Thoracic aorta (tissue), 2 donors: ENCODE measurements around the gene CENPX. TPM values are rescaled to one million over a fixed set of nuclear protein-coding genes. Genes with fewer than 3 reads are reported as not detected.

Experiments used
- ATAC-seq: fragments of 150-250 bp; one replicate; pipeline ENCODE4 v1.8.0; 2017; ENCODE audit warnings: low read depth; ENCODE audit not compliant: insufficient number of reproducible peaks, low FRiP score
- DNase-seq: peaks from one replicate; pipeline ENCODE4 v3.0.0-alpha.2; 2020; ENCODE audit warnings: low spot score
- H3K27ac ChIP-seq, 2 donors: fragments of 200-600 bp; sonication (generic); 1 replicate in 1 of 2; 2 replicates in 1 of 2; pipeline ENCODE4 v1.5.1; 2016; ENCODE audit warnings: mild to moderate bottlenecking in 2 of 2, moderate library complexity in 2 of 2
- H3K27me3 ChIP-seq: fragments of 200-600 bp; sonication (generic); replicated peaks from 2 replicates; pipeline ENCODE4 v1.6.0; 2016; ENCODE audit warnings: mild to moderate bottlenecking; ENCODE audit not compliant: insufficient read depth
- H3K36me3 ChIP-seq: fragments of 200-600 bp; sonication (generic); one replicate; pipeline ENCODE4 v1.5.1; 2016
- H3K4me1 ChIP-seq, 2 donors: fragments of 200-600 bp; sonication (generic); 1 replicate in 1 of 2; 2 replicates in 1 of 2; pipeline versions ENCODE4 v1.5.1 to v1.6.0; 2016; ENCODE audit warnings: low read depth in 2 of 2, mild to moderate bottlenecking in 1 of 2; ENCODE audit not compliant: control insufficient read depth in 1 of 2
- H3K4me3 ChIP-seq: fragments of 200-600 bp; sonication (generic); 2 replicates; pipeline ENCODE4 v1.5.1; 2016; ENCODE audit warnings: mild to moderate bottlenecking
- H3K9me3 ChIP-seq: fragments of 200-600 bp; sonication (generic); 2 replicates; pipeline ENCODE4 v1.5.1; 2016
- CTCF ChIP-seq: fragments of 200-600 bp; sonication (generic); IDR thresholded peaks from one replicate; pipeline ENCODE4 v1.5.1; 2019; ENCODE audit warnings: antibody characterized with exemption
- total RNA-seq, 2 donors: library from RNA; depleted of rRNA; stranded (reverse); fragments of >200 nt; gene quantifications; one replicate each; pipeline versions ENCODE4 v1.1.0 to v1.2.3, GENCODE V29; 2016

The CENPX gene
- total RNA-seq, 2 donors from 2014 or later: 31.4 to 40.4 TPM

GRCh38 chr17:82020572-82021106 lies 2.0 kb downstream of the CENPX start:
- DNase-seq: no peak
- Histone ChIP-seq H3K27me3 (no peaks in the 10 kb centered on the region), H3K27ac (no peak overlapping the region), H3K4me3 (no peak overlapping the region), H3K9me3 (no peaks in the 10 kb centered on the region), H3K4me1 (peaks cover 14 to 23% of the 10 kb centered on the region in 2 donors), H3K36me3 (no peaks in the 10 kb centered on the region)
- TF ChIP-seq CTCF: no peak
- no peak for ATAC-seq

DNA sequence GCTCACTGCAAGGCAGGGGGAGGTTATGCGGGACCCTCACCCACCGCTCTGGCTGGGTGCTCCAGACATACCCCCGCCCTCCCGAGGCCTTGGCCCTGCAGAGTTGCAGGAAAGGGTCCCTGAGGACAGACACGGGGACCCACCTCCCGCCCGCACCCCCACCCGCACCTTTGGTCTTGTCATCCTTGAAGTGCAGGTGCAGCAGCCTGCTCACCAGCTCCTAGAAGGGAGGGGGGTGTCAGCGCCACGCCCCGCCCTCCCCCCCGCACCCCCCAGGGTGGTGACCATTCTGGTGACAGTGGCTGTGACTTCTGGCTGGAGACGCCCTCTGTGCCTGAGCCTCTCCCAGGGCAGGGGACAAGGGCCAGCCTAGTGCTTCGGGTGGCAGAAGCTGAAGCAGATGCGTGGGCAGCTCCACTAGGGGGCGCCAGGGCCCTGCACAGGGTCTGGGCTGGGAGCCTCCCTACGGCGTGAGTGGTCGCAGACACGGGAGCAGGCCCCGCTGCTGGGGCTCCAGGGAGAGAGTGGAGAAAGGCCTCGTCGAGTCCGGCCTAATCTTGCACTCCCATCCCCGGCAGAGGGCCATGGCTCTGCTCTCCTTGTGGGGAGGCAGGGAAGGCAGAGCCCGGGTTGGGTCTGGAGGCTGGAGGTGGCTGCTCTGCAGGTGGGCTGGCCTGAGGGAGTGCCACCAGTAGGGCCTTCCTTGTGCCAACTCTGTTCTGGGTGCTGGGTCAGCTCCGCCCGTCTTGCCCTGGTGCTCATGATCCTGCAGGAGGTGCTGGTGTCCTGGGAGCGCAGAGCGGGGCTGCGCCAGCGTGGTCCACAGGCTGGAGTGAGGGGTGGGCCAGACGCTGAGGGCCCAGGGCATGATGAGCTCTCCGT lies 2.7 kb downstream of the CENPX start:
- no peak for DNase-seq
- peak; percentile 63 for TF ChIP-seq CTCF

GRCh38 chr17:82018989-82019689 lies 3.5 kb downstream of the CENPX start:
- DNase-seq (no peak), ATAC-seq (no peak)
- Histone ChIP-seq H3K9me3 (no peaks in the 10 kb centered on the region), H3K4me3 (no peak overlapping the region), H3K36me3 (no peaks in the 10 kb centered on the region), H3K4me1 (peaks cover 14 to 20% of the 10 kb centered on the region in 2 donors), H3K27ac (no peak overlapping the region), H3K27me3 (no peaks in the 10 kb centered on the region)
- TF ChIP-seq CTCF: no peak

More for the DNA sequence above, 2.7 kb downstream of the CENPX start:
- no peaks in the 10 kb centered on the region for H3K36me3 ChIP-seq
- H3K27me3 ChIP-seq: no peaks in the 10 kb centered on the region
- H3K4me3 ChIP-seq: no peak overlapping the region
- no peak overlapping the region for H3K27ac ChIP-seq
- H3K9me3 ChIP-seq: no peaks in the 10 kb centered on the region
- H3K4me1 ChIP-seq: peaks cover 14 to 23% of the 10 kb centered on the region in 2 donors
- ATAC-seq: no peak

DNA sequence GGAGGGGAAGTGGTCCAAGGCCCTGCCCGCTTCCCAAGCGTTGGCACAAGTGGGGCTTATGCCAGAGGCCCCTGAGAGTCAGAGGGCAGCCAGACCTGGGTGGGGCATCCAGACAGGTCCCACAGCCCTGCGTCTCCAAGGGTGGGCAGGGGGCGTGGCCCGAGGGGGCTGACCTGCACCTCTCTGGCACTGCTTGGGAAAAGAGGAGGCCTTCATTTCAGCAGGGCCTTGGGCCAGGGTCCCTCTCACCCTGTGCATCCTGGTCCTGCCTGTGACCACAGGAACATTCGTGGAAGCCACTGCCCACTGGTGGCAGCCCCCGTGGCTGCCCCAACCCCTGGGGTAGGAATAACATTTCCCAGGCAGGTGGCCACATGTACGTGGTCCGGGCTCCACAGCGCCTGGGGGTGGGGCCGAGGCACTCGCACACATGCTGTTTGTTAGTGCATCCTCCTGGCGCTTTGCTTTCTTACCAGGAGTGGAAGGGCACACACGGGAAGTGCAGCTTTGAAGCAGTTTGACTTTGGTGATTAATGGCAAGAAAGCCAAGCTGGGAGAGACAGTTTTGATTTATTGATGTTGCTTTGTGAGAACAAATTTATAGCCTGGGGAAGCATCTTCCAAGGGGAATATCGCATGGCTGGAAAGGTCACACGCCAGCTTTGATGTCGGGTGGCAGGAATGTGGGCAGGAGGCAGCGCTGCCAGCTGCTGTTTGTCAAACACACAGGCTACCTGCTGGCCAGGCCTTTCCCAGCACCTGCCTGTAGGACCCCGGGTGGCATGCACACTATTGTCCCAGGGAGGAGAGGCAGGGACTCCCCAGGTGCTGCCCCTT lies 4.3 kb downstream of the CENPX start:
- TF ChIP-seq CTCF: no peak
- Histone ChIP-seq H3K36me3 (no peaks in the 10 kb centered on the region), H3K27ac (no peak overlapping the region), H3K9me3 (no peaks in the 10 kb centered on the region), H3K27me3 (no peaks in the 10 kb centered on the region), H3K4me3 (no peak overlapping the region), H3K4me1 (peaks cover 10 to 19% of the 10 kb centered on the region in 2 donors)
- ATAC-seq (no peak), DNase-seq (no peak)
